Hematopoietic multipotent progenitor cell treated with erythropoietin and hydrocortisone succinate and interleukin-3 and kit ligand, for 8 days (in vitro differentiated cells): ENCODE data around the gene MYLK4.

Experiments used
- DNase-seq: peaks from one replicate; pipeline ENCODE4 v3.0.0-alpha.2; 2015

The MYLK4 gene

GRCh38 chr6:2655844-2656433, 94.8 kb downstream of the MYLK4 start:
- DNase-seq: no peak

GRCh38 chr6:2653369-2654032, 97.2 kb downstream of the MYLK4 start:
- DNase-seq: no peak

GRCh38 chr6:2652611-2653010, 98.1 kb downstream of the MYLK4 start:
- DNase-seq: no peak

- no peak for DNase-seq
Observed at GRCh38 chr6:2651961-2652360, 98.8 kb downstream of the MYLK4 start.

- DNase-seq: no peak
Observed at GRCh38 chr6:2651536-2651935, 99.2 kb downstream of the MYLK4 start.

- DNase-seq: no peak
Observed at GRCh38 chr6:2646346-2646745, 104.4 kb downstream of the MYLK4 start.

- no peak for DNase-seq
Observed at GRCh38 chr6:2643935-2644539, 106.7 kb downstream of the MYLK4 start.

- no peak for DNase-seq
Observed at GRCh38 chr6:2643130-2643529, 107.6 kb downstream of the MYLK4 start.

- no peak for DNase-seq
Observed at GRCh38 chr6:2641044-2641725, 109.5 kb downstream of the MYLK4 start.

GRCh38 chr6:2640551-2640950, 110.2 kb downstream of the MYLK4 start:
- no peak for DNase-seq

- DNase-seq: no peak
Observed at GRCh38 chr6:2639896-2640295, 110.8 kb downstream of the MYLK4 start.

- DNase-seq: no peak
Observed at GRCh38 chr6:2639167-2639566, 111.6 kb downstream of the MYLK4 start.

GRCh38 chr6:2636672-2637071, 114.0 kb downstream of the MYLK4 start:
- DNase-seq: no peak

GRCh38 chr6:2635911-2636310, 114.8 kb downstream of the MYLK4 start:
- DNase-seq: no peak

- DNase-seq: peak; percentile 65
Observed at GRCh38 chr6:2634139-2634964, 116.4 kb downstream of the MYLK4 start.

- DNase-seq: no peak
Observed at GRCh38 chr6:2633736-2634135, 117.0 kb downstream of the MYLK4 start.

GRCh38 chr6:2632976-2633584, 117.6 kb downstream of the MYLK4 start:
- no peak for DNase-seq

- no peak for DNase-seq
Observed at GRCh38 chr6:2632368-2632767, 118.4 kb downstream of the MYLK4 start.

GRCh38 chr6:2630891-2631571, 119.7 kb downstream of the MYLK4 start:
- no peak for DNase-seq

GRCh38 chr6:2630359-2630758, 120.4 kb downstream of the MYLK4 start:
- no peak for DNase-seq

- no peak for DNase-seq
Observed at GRCh38 chr6:2626401-2626800, 124.3 kb downstream of the MYLK4 start.

- no peak for DNase-seq
Observed at GRCh38 chr6:2625581-2625980, 125.1 kb downstream of the MYLK4 start.
